Liver (tissue), 9 donors: ENCODE measurements around the gene SLC25A17. TPM values are rescaled to one million over a fixed set of nuclear protein-coding genes. Genes with fewer than 3 reads are reported as not detected.

Experiments used
- DNase-seq: peaks from one replicate; pipeline ENCODE4 v3.0.0-alpha.2; 2017; ENCODE audit warnings: low spot score
- H3K27ac ChIP-seq, 2 donors: one replicate each; pipeline ENCODE4 v1.7.0; 2013; ENCODE audit warnings: inconsistent platforms in 2 of 2, low read length in 2 of 2, control low read depth in 1 of 2, low read depth in 1 of 2, mild to moderate bottlenecking in 1 of 2
- H3K27me3 ChIP-seq, 4 donors: one replicate each; pipeline versions ENCODE4 v1.6.1 to v1.7.0; 2013; ENCODE audit warnings: low read length in 3 of 4, inconsistent platforms in 1 of 4, mild to moderate bottlenecking in 1 of 4, moderate library complexity in 1 of 4; ENCODE audit not compliant: control insufficient read depth in 4 of 4, insufficient read depth in 4 of 4
- H3K36me3 ChIP-seq, 4 donors: one replicate each; pipeline versions ENCODE4 v1.6.1 to v1.7.0; 2013; ENCODE audit warnings: low read length in 3 of 4, mild to moderate bottlenecking in 3 of 4, low read depth in 1 of 4, moderate library complexity in 1 of 4; ENCODE audit not compliant: control insufficient read depth in 4 of 4, insufficient read depth in 3 of 4
- H3K4me1 ChIP-seq, 4 donors: one replicate each; pipeline versions ENCODE4 v1.6.1 to v1.7.0; 2013; ENCODE audit warnings: low read length in 3 of 4, mild to moderate bottlenecking in 3 of 4, moderate library complexity in 1 of 4; ENCODE audit not compliant: control insufficient read depth in 4 of 4, insufficient read depth in 4 of 4
- H3K4me3 ChIP-seq, 3 donors: one replicate each; pipeline versions ENCODE4 v1.6.1 to v1.7.0; 2013; ENCODE audit warnings: low read length in 3 of 3, control low read depth in 1 of 3, low read depth in 1 of 3, mild to moderate bottlenecking in 1 of 3
- H3K9ac ChIP-seq, 2 donors: one replicate each; pipeline ENCODE4 v1.7.0; 2013; ENCODE audit warnings: low read length in 2 of 2, mild to moderate bottlenecking in 2 of 2, moderate library complexity in 2 of 2, control low read depth in 1 of 2, low read depth in 1 of 2
- H3K9me3 ChIP-seq, 4 donors: one replicate each; pipeline versions ENCODE4 v1.6.1 to v1.7.0; 2013; ENCODE audit warnings: low read length in 3 of 4; ENCODE audit not compliant: control insufficient read depth in 4 of 4
- EGR1 ChIP-seq, 2 donors: IDR thresholded peaks; 2 replicates each; pipeline ENCODE4 v1.6.1; 2016 to 2018; ENCODE audit warnings: antibody characterized with exemption in 2 of 2, low read depth in 2 of 2
- FOXA1 ChIP-seq: IDR thresholded peaks from 2 replicates; pipeline ENCODE4 v1.6.1; 2016; ENCODE audit warnings: antibody characterized with exemption
- FOXA2 ChIP-seq: IDR thresholded peaks from 2 replicates; pipeline ENCODE4 v1.6.1; 2016; ENCODE audit warnings: antibody characterized with exemption
- GABPA ChIP-seq, 2 donors: IDR thresholded peaks in 1 of 2; conservative IDR thresholded peaks in 1 of 2; 2 replicates each; pipeline ENCODE4 v1.6.1; 2016; ENCODE audit warnings: antibody characterized with exemption in 2 of 2, mild to moderate bottlenecking in 1 of 2, moderate library complexity in 1 of 2
- HNF4G ChIP-seq: IDR thresholded peaks from 2 replicates; pipeline ENCODE4 v1.6.1; 2016; ENCODE audit warnings: antibody characterized with exemption
- JUND ChIP-seq, 2 donors: IDR thresholded peaks; 2 replicates each; pipeline ENCODE4 v1.6.1; 2016; ENCODE audit warnings: antibody characterized with exemption in 2 of 2
- NR2F2 ChIP-seq: IDR thresholded peaks from 2 replicates; pipeline ENCODE4 v1.6.1; 2016; ENCODE audit warnings: antibody characterized with exemption
- RAD21 ChIP-seq, 2 donors: IDR thresholded peaks; 2 replicates each; pipeline ENCODE4 v1.6.1; 2016; ENCODE audit warnings: antibody characterized with exemption in 2 of 2, mild to moderate bottlenecking in 2 of 2
- REST ChIP-seq: IDR thresholded peaks from 2 replicates; pipeline ENCODE4 v1.6.1; 2016; ENCODE audit warnings: antibody characterized with exemption, mild to moderate bottlenecking
- RXRA ChIP-seq, 2 donors: IDR thresholded peaks; 2 replicates each; pipeline ENCODE4 v1.6.1; 2017 to 2018; ENCODE audit warnings: antibody characterized with exemption in 2 of 2, mild to moderate bottlenecking in 1 of 2
- SP1 ChIP-seq: IDR thresholded peaks from 2 replicates; pipeline ENCODE4 v1.6.1; 2018; ENCODE audit warnings: antibody characterized with exemption, mild to moderate bottlenecking
- TAF1 ChIP-seq: conservative IDR thresholded peaks from 2 replicates; pipeline ENCODE4 v1.6.1; 2016; ENCODE audit warnings: antibody characterized with exemption, mild to moderate bottlenecking
- YY1 ChIP-seq: IDR thresholded peaks from 2 replicates; pipeline ENCODE4 v1.6.1; 2016; ENCODE audit warnings: antibody characterized with exemption, mild to moderate bottlenecking
- ZBTB33 ChIP-seq: IDR thresholded peaks from 2 replicates; pipeline ENCODE4 v1.6.1; 2016; ENCODE audit warnings: antibody characterized with exemption
- WGBS: extraction: QIAGEN DNeasy Blood & Tissue Kit; methylation state at CpG from one replicate; pipeline ENCODE4 v1.1.7; 2013; 5-methylcytosine and 5-hydroxymethylcytosine counted together
- polyA plus RNA-seq, 2 donors: library from polyadenylated mRNA; stranded (reverse) in 1 of 2; unstranded in 1 of 2; fragments of 200-250 nt in 1 of 2; fragments of >200 nt in 1 of 2; fragmentation: Nextera tagmentation in 1 of 2; extraction: Ambion mirVana in 1 of 2; gene quantifications; one replicate each; pipeline versions ENCODE4 v1.2.1 to v1.2.3, GENCODE V29; 2013 to 2015
- total RNA-seq, 2 donors: library from RNA; depleted of rRNA; stranded (reverse); fragments of >200 nt; gene quantifications; one replicate each; pipeline ENCODE4 v1.2.3, GENCODE V29; 2014
- TF ChIP-seq, protein P1 (sequence below): IDR thresholded peaks from 2 replicates; pipeline ENCODE4 v1.6.1; 2016; ENCODE audit warnings: antibody characterized with exemption
- TF ChIP-seq, protein P2 (sequence below): fragments of 150-350 bp; IDR thresholded peaks from 2 replicates; pipeline ENCODE4 v1.5.1; 2017; ENCODE audit warnings: improper control_type of control experiment, low read depth, low read length; ENCODE audit not compliant: missing input control
- TF ChIP-seq, protein P3 (sequence below): IDR thresholded peaks from 2 replicates; pipeline ENCODE4 v1.6.1; 2016; ENCODE audit warnings: antibody characterized with exemption
- donor health status: healthy.
- donor health status: healthy.
- donor health status: healthy.
- donor health status: healthy.
- donor health status: healthy.

SLC25A17 gene
- total and polyA plus RNA-seq, 4 donors: 7.3 to 17.5 (median 11.2) TPM

- Histone ChIP-seq H3K27ac (peak overlapping the region; percentile 97 to 99), H3K9ac (peak overlapping the region; percentile 94 to 99), H3K27me3 (no peaks in the 10 kb centered on the region), H3K36me3 (peaks cover 0 to 5% (median 3%) of the 10 kb centered on the region in 4 donors), H3K4me1 (peaks cover 16 to 49% (median 36%) of the 10 kb centered on the region in 4 donors), H3K9me3 (no peaks in the 10 kb centered on the region), H3K4me3 (peak overlapping the region; percentile 77 to 100 (median 95))
- no peak for DNase-seq
- TF ChIP-seq, protein P1, sequence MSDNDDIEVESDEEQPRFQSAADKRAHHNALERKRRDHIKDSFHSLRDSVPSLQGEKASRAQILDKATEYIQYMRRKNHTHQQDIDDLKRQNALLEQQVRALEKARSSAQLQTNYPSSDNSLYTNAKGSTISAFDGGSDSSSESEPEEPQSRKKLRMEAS: no peak
- TF ChIP-seq, protein P2, sequence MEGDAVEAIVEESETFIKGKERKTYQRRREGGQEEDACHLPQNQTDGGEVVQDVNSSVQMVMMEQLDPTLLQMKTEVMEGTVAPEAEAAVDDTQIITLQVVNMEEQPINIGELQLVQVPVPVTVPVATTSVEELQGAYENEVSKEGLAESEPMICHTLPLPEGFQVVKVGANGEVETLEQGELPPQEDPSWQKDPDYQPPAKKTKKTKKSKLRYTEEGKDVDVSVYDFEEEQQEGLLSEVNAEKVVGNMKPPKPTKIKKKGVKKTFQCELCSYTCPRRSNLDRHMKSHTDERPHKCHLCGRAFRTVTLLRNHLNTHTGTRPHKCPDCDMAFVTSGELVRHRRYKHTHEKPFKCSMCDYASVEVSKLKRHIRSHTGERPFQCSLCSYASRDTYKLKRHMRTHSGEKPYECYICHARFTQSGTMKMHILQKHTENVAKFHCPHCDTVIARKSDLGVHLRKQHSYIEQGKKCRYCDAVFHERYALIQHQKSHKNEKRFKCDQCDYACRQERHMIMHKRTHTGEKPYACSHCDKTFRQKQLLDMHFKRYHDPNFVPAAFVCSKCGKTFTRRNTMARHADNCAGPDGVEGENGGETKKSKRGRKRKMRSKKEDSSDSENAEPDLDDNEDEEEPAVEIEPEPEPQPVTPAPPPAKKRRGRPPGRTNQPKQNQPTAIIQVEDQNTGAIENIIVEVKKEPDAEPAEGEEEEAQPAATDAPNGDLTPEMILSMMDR: no peak
- TF ChIP-seq JUND (IDR thresholded peaks at IDR 0.05) (no peak), ZBTB33 (no peak), RAD21 (IDR thresholded peaks at IDR 0.05) (no peak), EGR1 (IDR thresholded peaks at IDR 0.05; ENCODE audit: low read depth in 2 of 2) (no peak), SP1 (no peak), FOXA1 (no peak), TAF1 (no peak), NR2F2 (no peak), YY1 (no peak), RXRA (IDR thresholded peaks at IDR 0.05) (no peak), HNF4G (no peak), FOXA2 (no peak), GABPA (IDR thresholded peaks at IDR 0.05 in 1 of 2, conservative IDR thresholded peaks at IDR 0.05 in 1 of 2) (no peak)
- TF ChIP-seq, protein P3, sequence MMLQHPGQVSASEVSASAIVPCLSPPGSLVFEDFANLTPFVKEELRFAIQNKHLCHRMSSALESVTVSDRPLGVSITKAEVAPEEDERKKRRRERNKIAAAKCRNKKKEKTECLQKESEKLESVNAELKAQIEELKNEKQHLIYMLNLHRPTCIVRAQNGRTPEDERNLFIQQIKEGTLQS: no peak
- WGBS: 2% methylated on average over 18 of the region's 18 CpGs
These were observed 38.2 kb upstream of the SLC25A17 start for GRCh38 chr22:40857309-40857855.

- under 1% methylated on average over 63 of the region's 63 CpGs for WGBS
- peak; percentile 98 for DNase-seq
- peak within 1 kb of the TSS; percentile 97 to 99 for H3K27ac ChIP-seq
- H3K27me3 ChIP-seq: no peaks in the 10 kb centered on the region
- peaks cover 0 to 3% (median 3%) of the 10 kb centered on the region in 4 donors for H3K36me3 ChIP-seq
- peak within 1 kb of the TSS; percentile 86 to 100 (median 95) for H3K4me3 ChIP-seq
- H3K9me3 ChIP-seq: no peaks in the 10 kb centered on the region
- peak within 1 kb of the TSS; percentile 97 to 99 for H3K9ac ChIP-seq
- H3K4me1 ChIP-seq: peaks cover 18 to 52% (median 43%) of the 10 kb centered on the region in 4 donors
- TF ChIP-seq REST (peak; percentile 64), FOXA1 (peak; percentile 52), GABPA (IDR thresholded peaks at IDR 0.05 in 1 of 2, conservative IDR thresholded peaks at IDR 0.05 in 1 of 2) (peak; percentile 70 to 93), TAF1 (no peak), YY1 (peak; percentile 78), RXRA (IDR thresholded peaks at IDR 0.05) (peak; percentile 20 to 21), JUND (IDR thresholded peaks at IDR 0.05) (peak in 1 of 2 donors; percentile 19), ZBTB33 (peak; percentile 52), NR2F2 (peak; percentile 20), EGR1 (IDR thresholded peaks at IDR 0.05; ENCODE audit: low read depth in 2 of 2) (no peak)
- TF ChIP-seq, protein P1: peak; percentile 85
These were observed 37.6 kb upstream of the SLC25A17 start, which contains the start of the genes ST13 and XPNPEP3 for GRCh38 chr22:40856513-40857308. TSS of gene ST13 (minus strand) at chr22:40856639. CDS start at chr22:40856540, 99 bp downstream. TSS of gene XPNPEP3 (plus strand) at chr22:40857148. CDS start at chr22:40857182, 34 bp downstream.
